ENCODE data around the gene USB1.

USB1 gene, protein sequence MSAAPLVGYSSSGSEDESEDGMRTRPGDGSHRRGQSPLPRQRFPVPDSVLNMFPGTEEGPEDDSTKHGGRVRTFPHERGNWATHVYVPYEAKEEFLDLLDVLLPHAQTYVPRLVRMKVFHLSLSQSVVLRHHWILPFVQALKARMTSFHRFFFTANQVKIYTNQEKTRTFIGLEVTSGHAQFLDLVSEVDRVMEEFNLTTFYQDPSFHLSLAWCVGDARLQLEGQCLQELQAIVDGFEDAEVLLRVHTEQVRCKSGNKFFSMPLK

DNA sequence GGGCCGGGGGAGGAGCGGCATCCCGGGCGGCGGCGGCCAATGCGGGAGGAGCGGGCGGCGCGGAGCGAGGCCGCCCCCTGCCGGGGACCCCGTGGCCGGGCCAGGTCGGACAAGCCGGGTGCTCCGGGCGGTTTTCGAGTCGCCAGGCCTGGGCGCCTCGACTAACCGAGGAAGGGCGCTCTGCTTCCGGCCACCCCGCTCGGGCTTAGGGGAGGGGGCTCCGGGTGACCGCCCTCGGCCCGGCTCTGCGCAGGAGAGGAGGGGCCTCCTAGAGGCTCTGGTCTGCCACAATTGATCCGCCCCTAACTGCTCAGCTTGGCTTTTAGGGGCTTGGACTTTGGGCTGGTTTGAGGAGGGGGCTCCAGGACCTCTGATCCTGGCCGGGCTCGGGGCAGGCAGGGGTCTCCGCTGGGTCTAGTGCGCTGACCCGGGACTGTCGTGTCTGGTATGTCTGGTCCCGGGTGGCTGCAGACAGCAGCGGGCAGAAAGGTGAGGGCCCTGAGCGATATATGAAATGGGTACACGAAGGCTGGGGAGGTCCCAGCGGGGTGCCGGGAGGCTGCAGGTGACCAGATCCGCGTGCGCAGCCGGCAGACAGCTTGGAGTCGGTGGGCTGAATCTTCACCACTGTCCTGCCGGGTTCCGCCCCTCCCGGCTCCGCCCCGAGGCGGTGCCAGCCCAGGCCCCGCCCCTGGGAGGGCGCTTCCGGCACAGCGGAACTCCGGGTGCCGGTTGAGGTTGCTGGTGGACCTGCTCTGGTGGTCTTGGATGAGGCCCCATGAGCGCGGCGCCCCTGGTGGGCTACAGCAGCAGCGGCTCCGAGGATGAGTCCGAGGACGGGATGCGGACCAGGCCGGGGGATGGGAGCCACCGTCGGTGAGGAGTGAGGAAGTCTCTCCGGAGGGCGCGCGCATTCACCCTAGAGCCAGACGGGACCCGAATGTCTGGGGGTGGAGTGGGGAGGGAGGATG, at the start of gene USB1:
Gene USB1 (plus strand): TSS at position 702 of the 971 bp plus-strand sequence. CDS start 77 bp downstream, at position 779.
- DNase-seq: peak; percentile 40

DNA sequence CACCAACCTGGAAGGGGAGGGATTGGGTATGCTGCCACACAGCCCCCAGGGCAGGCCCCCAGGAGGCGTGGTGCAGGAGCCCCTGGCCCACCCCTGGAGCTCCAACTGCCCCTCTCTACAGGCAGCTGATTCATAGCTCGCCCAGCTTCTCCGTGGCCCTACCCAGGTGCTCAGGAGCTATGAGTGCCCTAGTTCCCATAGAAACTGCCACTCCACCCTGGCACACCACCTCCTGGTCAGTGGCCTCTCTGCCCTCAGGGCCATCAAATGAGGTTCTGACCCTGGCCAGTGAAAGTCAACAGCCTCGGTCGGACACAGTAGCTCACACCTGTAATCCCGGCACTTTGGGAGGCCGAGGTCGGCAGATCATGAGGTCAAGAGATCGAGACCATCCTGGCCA, 48.3 kb upstream of the USB1 start:
- no peak for DNase-seq

DNA sequence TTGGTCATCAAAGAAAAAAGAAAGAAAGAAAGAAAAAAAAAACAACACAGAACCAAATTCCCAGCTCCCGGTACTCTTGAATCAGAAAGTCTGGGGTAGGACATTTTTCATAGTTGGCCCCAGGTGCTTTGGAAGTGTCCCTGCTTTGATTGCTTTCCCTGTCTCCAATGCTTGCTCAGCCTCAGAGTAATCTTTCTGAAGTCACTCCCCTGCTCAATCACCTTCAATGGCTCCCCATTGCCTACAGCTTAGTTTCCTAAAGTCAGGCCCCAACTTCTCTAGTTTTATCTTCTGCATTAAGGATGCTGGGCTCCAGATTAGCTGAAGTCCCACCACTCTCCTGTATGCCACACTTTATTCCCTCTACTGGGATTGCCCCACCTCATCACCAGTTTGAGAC, 47.4 kb upstream of the USB1 start:
- no peak for DNase-seq

DNA sequence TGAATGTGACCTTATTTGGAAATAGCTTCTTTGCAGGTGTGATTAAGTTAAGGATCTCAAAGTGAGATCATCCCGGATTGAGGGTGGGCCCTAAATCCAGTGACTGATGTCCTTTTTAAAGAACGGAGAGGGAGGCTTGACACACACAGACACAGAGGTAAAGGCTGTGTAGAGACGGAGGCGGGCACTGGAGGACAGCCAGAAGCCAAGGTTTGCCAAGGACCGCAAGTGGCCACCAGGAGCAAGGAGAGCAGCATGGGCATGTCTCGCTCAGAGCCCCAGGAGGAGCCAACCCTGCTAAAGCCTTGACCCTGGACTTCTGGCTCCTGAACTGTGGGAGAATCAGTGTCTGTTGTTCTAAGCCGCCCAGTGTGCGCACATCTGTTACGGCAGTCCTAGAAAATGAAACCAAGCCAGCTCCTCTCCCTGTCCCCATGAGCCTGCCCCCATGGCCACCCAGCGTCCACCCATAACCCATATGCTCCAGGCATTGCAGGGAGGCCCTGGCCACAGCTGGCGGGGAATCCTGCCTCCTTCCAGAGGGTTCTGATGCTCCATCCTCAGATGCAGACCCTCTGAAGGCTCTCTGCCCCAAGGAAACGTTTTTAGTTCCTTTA, 45.5 kb upstream of the USB1 start:
- DNase-seq: no peak

DNA sequence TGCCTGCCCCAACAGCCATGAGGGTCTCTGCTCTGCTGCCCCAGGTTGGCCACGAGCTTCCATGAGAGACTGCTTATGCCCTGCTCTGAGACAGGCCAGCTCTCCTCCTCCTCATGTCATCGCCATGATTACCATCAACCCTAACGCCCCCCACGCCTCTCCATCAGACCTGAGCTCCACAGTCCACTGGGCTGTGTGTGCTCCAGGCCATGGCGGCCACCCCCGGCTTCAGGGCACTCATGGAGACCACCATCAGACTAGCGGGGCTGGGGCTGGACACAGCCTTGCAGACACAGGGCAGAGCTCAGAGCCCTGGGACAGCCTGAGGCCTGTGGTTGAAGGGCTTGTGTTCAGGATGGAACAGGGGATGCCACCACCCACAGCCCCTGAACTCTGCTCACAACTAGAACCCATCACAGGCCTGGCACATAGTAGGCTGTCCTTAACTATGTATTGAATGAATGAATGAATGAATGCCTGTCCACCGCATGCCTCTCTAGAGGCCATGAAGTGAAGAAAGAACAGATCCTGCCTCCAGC, 44.9 kb upstream of the USB1 start:
- DNase-seq: no peak

DNA sequence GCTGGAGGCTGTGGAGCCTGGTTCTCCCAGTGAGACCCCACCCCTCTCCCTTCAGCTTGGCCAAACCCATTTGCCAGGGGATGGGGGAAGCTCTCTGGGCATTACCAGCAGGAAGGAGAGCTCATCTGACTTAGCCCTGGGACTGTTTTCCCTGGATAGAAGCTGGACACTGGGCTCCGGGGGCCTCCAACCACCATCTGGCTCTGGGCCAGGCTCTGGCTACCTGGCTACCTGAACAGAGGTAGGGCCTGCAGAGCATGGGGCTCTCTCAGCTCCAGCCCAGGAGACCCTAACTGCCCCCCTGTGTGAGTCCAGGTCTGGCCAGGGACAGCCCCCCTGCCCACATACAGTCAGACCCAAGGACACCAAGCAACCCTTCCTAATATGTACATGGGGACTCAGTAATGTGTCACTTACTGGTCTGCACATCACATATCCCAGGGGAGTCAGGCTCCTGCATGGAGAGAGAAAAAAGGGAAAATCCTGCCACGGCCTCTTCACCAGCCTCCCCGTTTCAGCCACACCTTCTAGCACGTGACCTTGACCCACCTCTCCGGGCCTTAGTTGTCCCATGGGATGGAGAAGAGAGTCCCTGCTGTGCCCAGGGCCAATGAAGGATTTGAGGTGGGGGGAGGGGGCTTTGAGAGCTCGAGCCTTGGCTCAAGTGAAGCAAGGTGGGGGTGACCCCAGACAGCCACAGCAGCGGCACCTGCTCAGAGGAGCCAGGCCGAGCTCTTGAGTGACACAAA, 44.1 kb upstream of the USB1 start:
- DNase-seq: no peak

DNA sequence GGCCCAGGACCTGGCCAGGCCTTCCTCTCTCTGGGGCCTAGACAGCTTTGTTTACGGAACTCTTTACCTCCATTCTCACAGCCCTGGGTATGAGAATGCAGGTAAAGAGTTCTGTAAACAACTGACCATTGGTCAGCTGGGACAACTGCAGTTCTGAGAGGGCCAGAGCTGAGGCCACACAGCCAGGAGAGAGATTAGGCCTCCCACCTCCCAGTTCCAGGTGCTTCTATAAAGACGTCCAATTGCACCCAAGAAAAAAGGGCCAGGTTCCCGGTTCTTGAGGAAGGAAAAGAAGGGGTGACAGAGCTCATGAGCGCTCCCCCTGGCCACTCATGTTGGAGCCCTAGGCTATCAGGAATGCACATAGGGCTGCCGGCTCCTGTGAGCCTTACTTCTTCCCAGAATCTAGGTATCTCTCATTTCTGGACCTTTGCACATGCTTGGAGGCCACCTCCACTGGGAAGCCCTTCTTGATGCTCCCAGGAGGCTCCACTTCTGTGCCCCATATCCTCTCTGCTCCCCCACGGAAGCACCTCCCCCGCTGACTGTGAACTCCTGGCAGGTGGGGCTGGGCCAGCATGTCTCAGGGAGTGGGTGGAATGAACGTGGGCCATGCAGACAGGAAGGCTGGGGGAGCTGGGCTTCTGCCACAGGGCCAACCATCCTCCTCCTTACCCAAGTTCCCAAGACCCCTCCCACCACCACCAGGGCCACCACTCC, 43.4 kb upstream of the USB1 start:
- DNase-seq: no peak

DNA sequence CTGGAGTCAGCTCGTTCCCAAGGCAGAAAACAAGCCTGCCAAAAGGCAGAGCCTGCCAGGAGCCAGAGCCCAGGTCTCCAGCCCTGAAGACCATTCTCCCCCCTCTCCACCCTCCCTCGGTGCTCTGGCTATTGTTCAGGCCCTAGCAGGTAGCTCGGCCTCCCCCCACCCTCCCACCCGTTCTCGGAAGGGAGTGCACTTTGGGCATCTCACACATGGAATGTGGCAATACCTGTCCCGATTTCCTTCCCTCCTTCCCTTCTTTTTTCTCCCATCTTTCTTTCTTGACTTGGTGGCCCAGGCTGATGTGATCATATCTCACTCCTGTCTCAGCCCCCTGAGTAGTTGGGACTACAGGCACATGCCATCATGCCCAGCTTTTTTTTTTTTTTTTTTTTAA, 42.7 kb upstream of the USB1 start:
- DNase-seq: no peak

DNA sequence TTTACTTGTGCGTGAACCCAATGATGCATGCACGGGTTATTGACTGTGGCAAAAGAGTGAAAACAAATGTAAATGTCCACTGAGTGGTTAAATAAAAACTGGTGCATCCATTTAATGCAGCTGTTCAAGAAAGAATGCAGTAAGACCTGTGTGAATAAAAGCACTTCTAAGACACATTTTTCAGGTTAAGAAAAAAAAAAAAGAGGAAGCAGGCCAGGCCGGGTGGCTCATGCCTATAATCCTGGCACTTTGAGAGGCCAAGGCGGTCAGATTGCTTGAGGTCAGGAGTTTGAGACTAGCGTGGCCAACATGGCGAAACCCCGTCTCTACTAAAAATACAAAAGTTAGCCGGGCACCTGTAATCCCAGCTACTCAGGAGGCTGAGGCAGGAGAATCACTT, 42.1 kb upstream of the USB1 start:
- DNase-seq: no peak

DNA sequence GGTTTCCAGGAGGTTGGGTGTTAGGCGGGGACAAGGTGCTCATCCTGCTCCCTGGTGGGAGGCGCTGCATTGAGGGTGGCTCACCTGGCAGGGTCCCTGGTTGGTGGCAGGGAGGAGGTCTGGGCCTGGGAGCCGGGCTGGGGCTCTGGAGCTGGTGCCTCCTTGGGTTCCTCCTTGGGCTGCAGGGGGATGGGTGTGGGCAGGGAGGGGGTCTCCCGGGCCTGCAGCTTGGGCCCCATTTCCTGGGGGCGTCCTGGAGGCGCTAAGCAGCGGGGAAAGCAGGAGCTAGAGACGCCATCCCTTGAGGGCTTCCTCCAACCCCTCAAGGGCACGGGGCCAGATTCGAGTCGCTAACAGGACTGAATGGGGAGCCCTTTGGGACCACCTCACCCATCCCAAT, 41.4 kb upstream of the USB1 start:
- no peak for DNase-seq

DNA sequence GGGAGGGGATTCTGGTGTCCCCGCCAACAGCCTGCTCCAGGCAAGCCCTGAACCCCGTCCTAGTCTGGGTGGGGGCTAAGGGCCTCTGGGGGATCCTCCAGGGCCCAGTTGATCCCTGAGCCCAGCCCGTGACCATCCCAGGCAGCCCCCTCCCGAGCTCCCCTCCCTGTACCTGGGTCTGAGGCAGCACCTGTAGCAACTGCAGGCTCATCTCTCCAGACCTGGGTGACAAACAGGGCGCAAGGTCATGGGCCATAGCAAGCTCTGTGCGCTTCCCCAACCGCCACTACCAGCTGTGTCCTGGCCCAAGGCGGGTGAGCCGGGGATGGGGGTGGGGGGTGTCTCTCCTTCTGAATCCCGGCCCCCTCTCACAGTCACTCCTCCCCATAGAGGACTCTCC, 40.9 kb upstream of the USB1 start:
- DNase-seq: no peak

DNA sequence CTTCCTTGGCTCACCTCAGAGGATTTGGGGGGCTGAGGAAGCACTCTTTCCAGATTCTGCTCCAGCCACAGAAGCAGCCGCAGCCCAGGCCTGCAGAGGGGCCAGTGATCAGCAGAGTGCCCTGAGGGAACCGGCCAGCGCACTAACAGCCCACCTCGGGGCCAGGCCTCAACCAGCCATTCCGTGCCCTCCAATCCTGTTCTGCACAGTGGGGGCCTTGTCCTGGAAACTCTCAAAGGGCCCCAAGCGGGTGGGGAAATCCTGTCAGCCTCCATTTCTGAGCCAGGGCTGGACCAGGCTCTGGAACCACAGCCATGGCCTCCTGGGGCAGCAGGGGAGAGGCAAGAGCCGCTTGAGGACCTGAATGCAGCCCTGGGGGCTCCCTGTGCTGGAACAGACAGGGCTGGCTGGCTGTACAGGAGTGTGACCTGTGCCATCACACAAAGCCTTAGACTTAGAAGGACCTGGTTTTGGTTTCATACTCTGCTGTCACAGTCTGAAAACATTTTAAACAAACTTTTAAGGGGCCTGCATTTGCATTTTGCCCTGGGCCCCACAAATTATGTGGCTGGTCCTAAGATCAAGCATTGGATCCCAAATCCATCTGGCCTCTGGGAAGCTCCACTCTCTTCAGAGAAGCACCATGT, 40.3 kb upstream of the USB1 start:
- DNase-seq: no peak

DNA sequence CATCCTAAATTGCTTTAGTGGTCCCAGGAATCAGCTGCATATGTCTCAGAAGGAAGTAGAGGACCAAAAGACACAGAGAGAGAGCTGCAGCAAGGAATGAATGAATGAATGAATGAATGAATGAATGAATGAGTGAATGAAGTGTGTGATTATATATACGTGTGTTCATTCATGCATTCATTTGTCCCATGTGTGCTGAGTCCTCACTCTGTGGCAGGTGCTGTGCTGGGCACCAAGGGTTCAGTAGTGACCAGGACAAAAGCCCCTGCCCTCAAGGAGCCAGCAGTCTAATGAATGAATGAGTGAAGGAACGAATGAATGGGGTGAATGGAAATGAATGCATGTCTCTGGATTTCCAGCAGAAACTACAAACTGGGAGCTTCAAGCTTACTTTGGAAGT, 39.7 kb upstream of the USB1 start:
- no peak for DNase-seq

DNA sequence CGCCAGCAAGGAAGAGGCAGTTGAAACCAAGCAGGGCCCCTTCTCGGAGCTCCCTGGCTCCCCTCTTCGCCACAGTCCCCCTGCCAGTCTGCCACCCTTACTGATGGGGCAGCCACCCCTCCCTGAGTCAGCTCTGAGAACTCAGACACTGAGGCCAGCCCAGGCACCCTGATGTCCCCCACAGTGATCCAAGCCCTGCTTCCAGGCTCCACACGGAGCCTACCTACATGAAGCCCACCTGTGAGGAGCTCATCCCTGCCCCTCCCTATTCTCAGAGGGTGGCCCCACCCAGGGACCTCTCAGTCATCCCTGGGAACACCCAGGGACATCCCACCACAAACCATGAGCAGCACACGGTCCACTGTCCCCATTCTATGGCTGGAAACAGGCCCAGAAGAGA, 39.2 kb upstream of the USB1 start:
- no peak for DNase-seq

DNA sequence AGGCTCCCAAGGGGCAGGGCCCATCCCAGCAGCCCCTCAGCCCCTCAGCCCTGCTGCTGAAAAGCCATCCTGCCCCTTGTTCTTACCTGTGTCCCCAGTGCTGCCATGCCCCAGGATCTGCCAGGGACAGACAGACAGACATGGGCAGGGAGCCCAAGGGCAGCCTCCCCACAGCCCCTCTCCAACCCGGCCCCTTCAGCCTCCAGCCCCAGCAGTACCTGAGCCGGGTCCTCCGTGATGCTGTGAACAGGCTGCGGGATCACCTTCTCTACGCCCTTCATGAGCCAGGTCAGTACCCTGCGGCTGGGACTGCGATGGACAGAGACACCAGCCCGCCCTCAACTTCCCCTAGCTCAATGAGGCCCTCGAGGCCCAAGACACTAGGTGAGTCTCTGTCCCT, 38.5 kb upstream of the USB1 start:
- no peak for DNase-seq

DNA sequence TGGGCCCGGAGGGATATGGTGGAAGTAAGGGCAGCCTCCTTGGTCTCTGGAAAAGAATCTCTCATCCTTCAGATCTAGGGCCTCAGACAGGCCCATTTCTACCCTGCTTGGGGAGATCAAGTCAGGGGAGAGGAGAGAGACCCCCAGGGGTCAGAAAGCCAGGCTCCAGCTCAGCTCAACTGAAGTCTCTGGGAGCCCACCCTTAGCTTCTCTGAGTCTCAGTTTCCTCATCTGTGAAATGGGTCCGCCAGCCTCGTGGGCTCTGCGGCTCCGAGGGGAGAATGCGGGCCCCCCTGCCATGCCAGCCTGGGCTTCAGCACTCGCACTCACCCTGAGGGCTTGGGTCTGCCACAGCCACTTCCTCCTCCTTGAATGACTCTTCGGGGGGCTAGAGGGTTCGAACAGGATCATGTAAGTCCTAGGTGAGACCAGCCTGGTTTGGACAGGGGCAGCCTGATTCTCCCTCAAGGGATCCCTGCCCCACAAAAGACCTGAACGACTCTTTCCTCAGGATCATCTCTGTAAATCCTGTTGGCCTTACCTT, 37.0 kb upstream of the USB1 start:
- DNase-seq: no peak

DNA sequence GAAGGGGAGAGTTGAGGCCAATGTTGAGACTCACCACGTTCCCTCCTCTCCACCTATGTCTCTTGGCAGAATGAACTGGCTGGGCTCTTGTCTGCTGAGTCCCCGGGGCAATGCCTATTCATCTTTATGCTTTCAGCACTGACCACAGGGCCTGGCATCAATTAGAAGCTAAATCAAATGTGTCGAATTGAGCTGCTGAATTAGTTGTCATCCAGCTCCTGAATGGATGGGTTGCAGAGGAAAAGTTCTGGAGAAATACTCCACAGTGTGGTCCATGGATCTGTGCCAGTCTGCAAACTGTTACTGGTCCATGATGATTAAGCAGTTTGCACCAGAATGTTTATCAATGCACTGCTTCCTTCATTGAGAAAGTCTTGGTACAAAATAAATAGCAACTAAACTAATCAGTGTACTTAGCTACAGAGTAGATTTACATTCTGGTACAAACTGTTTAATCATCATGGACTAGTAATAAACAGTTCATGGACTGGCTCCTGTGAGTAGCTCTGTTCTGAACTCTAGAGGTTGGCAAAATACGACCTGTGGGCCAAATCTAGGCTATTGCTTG, 34.9 kb upstream of the USB1 start:
- DNase-seq: no peak

DNA sequence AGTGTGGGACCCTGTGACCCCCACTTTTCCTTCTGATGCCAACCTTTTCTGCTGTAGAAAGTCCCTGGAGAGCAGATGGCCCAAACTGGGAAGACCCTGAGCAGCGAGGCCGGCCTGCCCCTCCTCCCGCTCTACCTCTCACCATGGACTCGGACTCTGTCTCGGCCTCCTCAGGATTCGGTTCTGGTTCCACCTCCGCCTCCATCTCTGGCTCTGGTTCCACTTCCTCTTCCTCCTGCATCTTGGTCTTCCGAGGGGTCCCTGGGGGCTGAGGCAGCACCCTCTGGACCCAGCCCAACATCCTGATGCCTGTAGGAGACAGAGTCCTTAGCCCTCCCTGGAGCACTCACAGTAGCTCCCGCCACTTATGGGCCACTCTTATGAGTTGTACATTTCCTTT, 34.2 kb upstream of the USB1 start:
- DNase-seq: no peak

DNA sequence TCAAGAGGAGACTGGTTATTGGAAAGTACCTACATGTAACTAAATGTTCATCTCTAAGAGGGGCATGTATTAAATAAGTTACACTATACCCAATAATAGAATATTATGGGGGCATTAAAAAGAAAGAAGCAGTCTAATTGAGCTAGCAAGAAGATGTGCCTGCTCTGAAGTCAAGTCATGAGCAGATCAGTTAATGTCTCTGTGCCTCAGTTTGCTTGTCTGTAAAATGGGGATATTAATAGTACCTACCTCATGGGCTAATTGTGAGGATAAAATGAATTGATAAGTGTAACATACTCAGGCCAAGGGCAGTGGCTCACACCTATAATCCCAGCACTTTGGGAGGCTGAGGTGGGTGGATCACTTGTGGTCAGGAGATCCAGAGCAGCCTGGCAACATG, 33.3 kb upstream of the USB1 start:
- no peak for DNase-seq

DNA sequence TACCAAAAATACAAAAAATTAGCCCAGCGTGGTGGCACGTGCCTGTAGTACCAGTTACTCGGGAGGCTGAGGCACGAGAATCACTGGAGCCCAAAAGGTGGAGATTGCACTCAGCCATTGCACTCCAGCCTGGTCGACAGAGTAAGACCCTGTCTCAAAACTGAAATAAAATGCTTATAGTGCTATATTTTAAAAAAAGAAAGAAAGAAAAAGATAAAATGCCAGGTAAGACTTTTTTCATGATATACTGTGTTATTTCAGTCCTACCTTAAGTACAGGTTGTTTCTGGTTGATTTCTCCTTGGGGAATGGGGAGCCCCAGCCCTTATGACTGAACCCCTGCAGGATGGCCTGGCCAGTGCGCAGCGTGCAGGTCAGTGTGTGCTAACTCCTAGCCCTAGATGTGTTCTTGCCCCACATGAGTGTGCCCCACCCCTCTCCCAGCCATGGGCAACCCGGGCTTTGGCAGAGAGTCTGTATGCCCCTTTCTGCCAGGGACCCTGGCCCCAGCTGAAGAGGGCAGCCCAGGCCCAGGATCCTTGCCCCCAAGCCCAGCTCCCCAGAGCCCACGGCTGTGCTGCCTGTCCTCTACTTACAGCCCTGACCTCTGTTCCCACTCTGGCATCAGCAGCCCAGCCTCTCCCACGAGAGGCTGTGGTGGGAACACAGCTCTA, 31.6 kb upstream of the USB1 start:
- no peak for DNase-seq

Measured in SHP77 treated with DMSO at 0.1 percent for 48 hours (cell line).